ENCODE results near the gene DGLUCY.

- TF ChIP-seq CTCF (conservative IDR thresholded peaks at IDR 0.05; ENCODE audit: low read length) (no peak), EZH2phosphoT487 (IDR thresholded peaks at IDR 0.05; ENCODE audit: borderline replicate concordance) (no peak)
These were observed at the start of gene DGLUCY for GRCh38 chr14:91113829-91114078.
